B cell (primary cell): ENCODE results near the gene RPTOR. TPM values are rescaled to one million over a fixed set of nuclear protein-coding genes. Genes with fewer than 3 reads are reported as not detected.

Source experiments
- ATAC-seq: fragments of 200-7000 bp; cut with Tn5 transposase; one replicate; pipeline ENCODE4 v1.10.0; 2021; ENCODE audit warnings: low read depth, mild to moderate bottlenecking, moderate number of reproducible peaks, moderate library complexity
- CTCF ChIA-PET: fragments of 350-600 bp; sonication (Branson Sonifier 250); formaldehyde crosslinking; loops from one replicate; lab custom pipeline; 2021; ENCODE audit warnings: antibody characterized with exemption, inconsistent platforms; lab: Charles Lee
- POLR2A ChIA-PET: fragments of 350-600 bp; sonication (Branson Sonifier 250); formaldehyde crosslinking; loops from one replicate; lab custom pipeline; 2021; ENCODE audit warnings: antibody characterized with exemption; lab: Charles Lee
- DNase-seq: peaks from one replicate; pipeline ENCODE4 v3.0.0; 2013
- H2AFZ ChIP-seq: 2 replicates; pipeline ENCODE4 v1.6.1; 2012; ENCODE audit warnings: mild to moderate bottlenecking, low read depth, low read length; ENCODE audit not compliant: insufficient read depth, poor library complexity, severe bottlenecking
- H3K27ac ChIP-seq, 2 donors: 1 replicate in 1 of 2; 2 replicates in 1 of 2; pipeline ENCODE4 v1.5.1; 2012 to 2013; ENCODE audit warnings: low read length in 2 of 2, mild to moderate bottlenecking in 2 of 2, moderate library complexity in 1 of 2
- H3K27me3 ChIP-seq, 4 experiments: fragments of 200-600 bp in 1 of 4; sonication (generic) in 1 of 4; replicated peaks in 1 of 4; 1 replicate in 2 of 4; 2 replicates in 2 of 4; pipeline versions ENCODE4 v1.6.1 to v1.7.0; 2013 to 2016; ENCODE audit warnings: low read length in 3 of 4, mild to moderate bottlenecking in 2 of 4, mixed read lengths in 1 of 4, moderate library complexity in 1 of 4; ENCODE audit not compliant: insufficient read depth in 4 of 4, control insufficient read depth in 3 of 4; ENCODE audit errors: control extremely low read depth in 1 of 4
- H3K36me3 ChIP-seq, 2 experiments: replicated peaks in 1 of 2; 1 replicate in 1 of 2; 2 replicates in 1 of 2; pipeline versions ENCODE4 v1.6.1 to v1.7.1; 2013; ENCODE audit warnings: low read length in 1 of 2; ENCODE audit not compliant: insufficient read depth in 2 of 2, control insufficient read depth in 1 of 2; ENCODE audit errors: control extremely low read depth in 1 of 2, extremely low read depth in 1 of 2
- H3K4me1 ChIP-seq, 2 donors: fragments of 200-600 bp in 1 of 2; sonication (generic) in 1 of 2; 1 replicate in 1 of 2; 2 replicates in 1 of 2; pipeline versions ENCODE4 v1.5.1 to v1.6.1; 2013 to 2017; ENCODE audit warnings: low read length in 2 of 2; ENCODE audit not compliant: control insufficient read depth in 2 of 2, insufficient read depth in 2 of 2
- H3K4me2 ChIP-seq: replicated peaks from 2 replicates; pipeline ENCODE3; 2012; ENCODE audit warnings: mild to moderate bottlenecking, low read depth, low read length; ENCODE audit not compliant: poor library complexity, severe bottlenecking
- H3K4me3 ChIP-seq, 5 experiments: fragments of 200-600 bp in 1 of 5; sonication (generic) in 1 of 5; 1 replicate in 3 of 5; 2 replicates in 2 of 5; pipeline versions ENCODE4 v1.5.1 to v1.7.0; 2011 to 2016; ENCODE audit warnings: low read length in 4 of 5, mild to moderate bottlenecking in 4 of 5, low read depth in 2 of 5, control low read depth in 1 of 5, moderate library complexity in 1 of 5; ENCODE audit not compliant: insufficient read depth in 1 of 5; ENCODE audit errors: control extremely low read depth in 1 of 5, extremely low read depth in 1 of 5
- H3K79me2 ChIP-seq: fragments of 200-600 bp; sonication (generic); one replicate; pipeline ENCODE4 v1.6.0; 2016; ENCODE audit warnings: low read length; ENCODE audit not compliant: control insufficient read depth, insufficient read depth
- H3K9ac ChIP-seq: fragments of 200-600 bp; sonication (generic); 2 replicates; pipeline ENCODE4 v1.6.1; 2017; ENCODE audit warnings: mild to moderate bottlenecking, low read length, moderate library complexity
- H3K9me3 ChIP-seq, 3 donors: one replicate each; pipeline versions ENCODE4 v1.6.1 to v1.7.1; 2013; ENCODE audit warnings: low read length in 2 of 3; ENCODE audit not compliant: control insufficient read depth in 2 of 3, insufficient read depth in 1 of 3; ENCODE audit errors: control extremely low read depth in 1 of 3
- H4K20me1 ChIP-seq: 2 replicates; pipeline ENCODE4 v1.6.0; 2012; ENCODE audit warnings: mild to moderate bottlenecking, low read length; ENCODE audit not compliant: insufficient read depth, control insufficient read depth, poor library complexity, severe bottlenecking
- H3K27ac Mint-ChIP-seq: one replicate; pipeline ENCODE4 v1.8.0; 2021; ENCODE audit warnings: mixed read lengths
- H3K27me3 Mint-ChIP-seq: one replicate; pipeline ENCODE4 v1.8.0; 2021; ENCODE audit warnings: mixed read lengths
- H3K4me1 Mint-ChIP-seq: one replicate; pipeline ENCODE4 v1.8.0; 2021; ENCODE audit warnings: mixed read lengths
- H3K4me3 Mint-ChIP-seq: one replicate; pipeline ENCODE4 v1.8.0; 2021; ENCODE audit warnings: mixed read lengths
- H3K9me3 Mint-ChIP-seq: one replicate; pipeline ENCODE4 v1.8.0; 2022; ENCODE audit warnings: mixed read lengths; ENCODE audit not compliant: insufficient read depth
- CTCF ChIP-seq: fragments of 200-600 bp; IDR thresholded peaks from one replicate; pipeline ENCODE4 v1.8.0; 2022; ENCODE audit warnings: antibody characterized with exemption, mild to moderate bottlenecking
- EZH2 ChIP-seq: IDR thresholded peaks from 2 replicates; pipeline ENCODE4 v1.6.1; 2012; ENCODE audit warnings: borderline replicate concordance, low read depth, mild to moderate bottlenecking, moderate library complexity, low read length; ENCODE audit not compliant: insufficient read depth, poor library complexity, severe bottlenecking
- WGBS: methylation state at CpG from one replicate; pipeline ENCODE4 v1.1.5; 2013; ENCODE audit warnings: missing lambda C conversion rate; ENCODE audit not compliant: insufficient coverage; 5-methylcytosine and 5-hydroxymethylcytosine counted together
- intact Hi-C: fragments of 100-400 bp; cut with micrococcal nuclease; formaldehyde crosslinking; loops from one replicate; pipeline ENCODE4 v1.10.0; 2022
- polyA plus RNA-seq: library from polyadenylated mRNA; depleted of rRNA; stranded (reverse); fragments of >200 nt; gene quantifications from 2 replicates; pipeline ENCODE4 v1.2.3, GENCODE V29; 2012
- total RNA-seq, 2 donors: library from RNA; stranded (reverse); fragments of 120-200 nt in 1 of 2; gene quantifications; 1 replicate in 1 of 2; 2 replicates in 1 of 2; pipeline versions ENCODE4 v1.2.3 to v1.2.4, GENCODE V29; 2013 to 2022

The RPTOR gene
- total and polyA plus RNA-seq, 2 donors (not counting 1 experiment from before 2014, with no cell fraction given) = 13.4 to 58.8 TPM

- no peaks in the 10 kb centered on the region for H4K20me1 ChIP-seq
Observed at GRCh38 chr17:80951121-80952090, 406.8 kb downstream of the RPTOR start.

More at GRCh38 chr17:80951121-80952090, 406.8 kb downstream of the RPTOR start:
- Mint-ChIP-seq H3K27me3 (no peaks in the 10 kb centered on the region), H3K4me3 (no peak overlapping the region), H3K4me1 (peaks cover 25% of the 10 kb centered on the region), H3K9me3 (no peaks in the 10 kb centered on the region), H3K27ac (no peak overlapping the region)
- ChIA-PET POLR2A (no interaction called here), CTCF (interaction anchor here (0.7 kb wide), 1 partner anchor 22 kb away, joined by 3 read pairs; no protein-coding TSS in a partner anchor)
- Histone ChIP-seq H3K4me1 (peaks cover 24 to 31% of the 10 kb centered on the region in 2 donors), H3K9ac (no peak overlapping the region), H3K27ac (no peak overlapping the region), H3K36me3 (peaks cover 0 to 27% of the 10 kb centered on the region in 2 experiments), H3K79me2 (no peaks in the 10 kb centered on the region), H2AFZ (no peak overlapping the region), H3K27me3 (no peaks in the 10 kb centered on the region), H3K4me3 (no peak overlapping the region), H3K4me2 (no peak overlapping the region), H3K9me3 (peaks cover 0 to 4% (median 0%) of the 10 kb centered on the region in 3 donors)
- ATAC-seq (no peak), DNase-seq (no peak)
- TF ChIP-seq CTCF (no peak), EZH2 (no peak)
- intact Hi-C loops = no loop called here
- WGBS = 95% methylated on average over 38 of the region's 38 CpGs
